Natural killer cell (primary cell): Measurements from ENCODE around the gene CD209. TPM values are rescaled to one million over a fixed set of nuclear protein-coding genes. Genes with fewer than 3 reads are reported as not detected.

Experiments
- ATAC-seq, 3 donors: fragments of 150-1000 bp in 2 of 3; fragments of 200-7000 bp in 1 of 3; cut with Tn5 transposase; 1 replicate in 1 of 3; 2 replicates in 2 of 3; pipeline ENCODE4 v1.10.0; 2021; ENCODE audit warnings: mild to moderate bottlenecking in 2 of 3, moderate library complexity in 2 of 3
- DNase-seq, 2 donors: peaks; one replicate each; pipeline versions ENCODE4 v3.0.0 to v3.0.0-alpha.2; 2013 to 2021; ENCODE audit warnings: mixed read lengths in 1 of 2
- H3K27ac ChIP-seq: one replicate; pipeline ENCODE4 v1.5.1; 2013; ENCODE audit warnings: mild to moderate bottlenecking, low read length
- H3K27me3 ChIP-seq: one replicate; pipeline ENCODE4 v1.6.1; 2013; ENCODE audit warnings: low read length; ENCODE audit not compliant: control insufficient read depth, insufficient read depth
- H3K36me3 ChIP-seq: one replicate; pipeline ENCODE4 v1.6.1; 2013; ENCODE audit warnings: low read length; ENCODE audit not compliant: control insufficient read depth, insufficient read depth
- H3K4me1 ChIP-seq: one replicate; pipeline ENCODE4 v1.6.1; 2013; ENCODE audit warnings: low read length; ENCODE audit not compliant: control insufficient read depth, insufficient read depth
- H3K4me3 ChIP-seq: one replicate; pipeline ENCODE4 v1.5.1; 2013; ENCODE audit warnings: low read length
- H3K9me3 ChIP-seq: one replicate; pipeline ENCODE4 v1.6.1; 2013; ENCODE audit warnings: low read length; ENCODE audit not compliant: control insufficient read depth, insufficient read depth
- H3K27ac Mint-ChIP-seq, 2 donors: one replicate each; pipeline ENCODE4 v1.8.0; 2022; ENCODE audit warnings: mild to moderate bottlenecking in 2 of 2, mixed read lengths in 2 of 2, moderate library complexity in 1 of 2
- H3K27me3 Mint-ChIP-seq, 2 donors: one replicate each; pipeline ENCODE4 v1.8.0; 2022; ENCODE audit warnings: low read depth in 2 of 2, mixed read lengths in 2 of 2
- H3K36me3 Mint-ChIP-seq: one replicate; pipeline ENCODE4 v1.8.0; 2022; ENCODE audit warnings: mixed read lengths
- H3K4me1 Mint-ChIP-seq, 2 donors: one replicate each; pipeline ENCODE4 v1.8.0; 2022; ENCODE audit warnings: mixed read lengths in 2 of 2
- H3K4me3 Mint-ChIP-seq: one replicate; pipeline ENCODE4 v1.8.0; 2022; ENCODE audit warnings: mild to moderate bottlenecking, moderate library complexity, mixed read lengths
- H3K9me3 Mint-ChIP-seq, 2 donors: one replicate each; pipeline ENCODE4 v1.8.0; 2022; ENCODE audit warnings: mixed read lengths in 2 of 2
- CTCF ChIP-seq: fragments of 200-600 bp; IDR thresholded peaks from one replicate; pipeline ENCODE4 v1.8.0; 2022; ENCODE audit warnings: antibody characterized with exemption
- WGBS: methylation state at CpG from one replicate; pipeline ENCODE4 v1.1.7; 2013; ENCODE audit warnings: missing lambda C conversion rate; ENCODE audit not compliant: insufficient coverage; 5-methylcytosine and 5-hydroxymethylcytosine counted together
- intact Hi-C: fragments of 100-400 bp; cut with micrococcal nuclease; formaldehyde crosslinking; loops from one replicate; pipeline ENCODE4 v1.14.2; 2022
- total RNA-seq, 4 donors: library from RNA; stranded (reverse); fragments of 120-200 nt in 1 of 4; gene quantifications; one replicate each; pipeline versions ENCODE4 v1.2.3 to v1.2.4, GENCODE V29; 2013 to 2022

CD209 gene
- total RNA-seq, 3 donors from 2014 or later (not counting 1 experiment from before 2014, with no cell fraction given), result 0.10 TPM; not detected in 2

- Mint-ChIP-seq H3K36me3 (no peaks in the 10 kb centered on the region), H3K27me3 (peaks cover 9 to 19% of the 10 kb centered on the region in 2 donors), H3K9me3 (peaks cover 0 to 1% of the 10 kb centered on the region in 2 donors), H3K4me3 (no peak overlapping the region), H3K27ac (no peak overlapping the region), H3K4me1 (peaks cover 0 to 6% of the 10 kb centered on the region in 2 donors)
- Histone ChIP-seq H3K9me3 (no peaks in the 10 kb centered on the region), H3K4me3 (no peak overlapping the region), H3K36me3 (no peaks in the 10 kb centered on the region), H3K4me1 (no peaks in the 10 kb centered on the region), H3K27ac (no peak overlapping the region), H3K27me3 (no peaks in the 10 kb centered on the region)
- WGBS, result 86% methylated on average over 11 of the region's 11 CpGs
- no peak for DNase-seq
- intact Hi-C loops, result no loop called here
- no peak for TF ChIP-seq CTCF
- no peak for ATAC-seq
Measured at GRCh38 chr19:7742991-7743390, 4.3 kb downstream of the CD209 start.

GRCh38 chr19:7742575-7742974, 4.8 kb downstream of the CD209 start:
- no peaks in the 10 kb centered on the region for H3K36me3 ChIP-seq
- no peak overlapping the region for H3K4me3 ChIP-seq
- intact Hi-C loops, result no loop called here
- H3K36me3 Mint-ChIP-seq, result no peaks in the 10 kb centered on the region
- H3K27me3 Mint-ChIP-seq, result peaks cover 5 to 19% of the 10 kb centered on the region in 2 donors
- H3K9me3 Mint-ChIP-seq, result no peaks in the 10 kb centered on the region
- H3K27me3 ChIP-seq, result no peaks in the 10 kb centered on the region
- no peaks in the 10 kb centered on the region for H3K4me1 ChIP-seq
- no peak overlapping the region for H3K27ac Mint-ChIP-seq
- TF ChIP-seq CTCF, result no peak
- H3K4me1 Mint-ChIP-seq, result peaks cover 0 to 6% of the 10 kb centered on the region in 2 donors
- no peaks in the 10 kb centered on the region for H3K9me3 ChIP-seq
- no peak for ATAC-seq
- no peak for DNase-seq
- WGBS, result 88% methylated on average over 1 of the region's 2 CpGs
- H3K4me3 Mint-ChIP-seq, result no peak overlapping the region
- H3K27ac ChIP-seq, result no peak overlapping the region

- Histone ChIP-seq H3K4me3 (no peak overlapping the region), H3K27me3 (no peaks in the 10 kb centered on the region), H3K9me3 (no peaks in the 10 kb centered on the region), H3K27ac (no peak overlapping the region), H3K4me1 (no peaks in the 10 kb centered on the region), H3K36me3 (no peaks in the 10 kb centered on the region)
- no peaks in the 10 kb centered on the region for H3K9me3 Mint-ChIP-seq
- intact Hi-C loops, result no loop called here
- peaks cover 5 to 19% of the 10 kb centered on the region in 2 donors for H3K27me3 Mint-ChIP-seq
- no peak for TF ChIP-seq CTCF
- no peak overlapping the region for H3K27ac Mint-ChIP-seq
- no peak for DNase-seq
- H3K4me3 Mint-ChIP-seq, result no peak overlapping the region
- H3K36me3 Mint-ChIP-seq, result no peaks in the 10 kb centered on the region
- WGBS, result 71% methylated on average over 6 of the region's 6 CpGs
- H3K4me1 Mint-ChIP-seq, result peaks cover 0 to 6% of the 10 kb centered on the region in 2 donors
- ATAC-seq, result no peak
Measured at GRCh38 chr19:7740682-7741054, 6.7 kb downstream of the CD209 start.
